Measurements from ENCODE around the gene PLCH1. TPM values are rescaled to one million over a fixed set of nuclear protein-coding genes. Genes with fewer than 3 reads are reported as not detected.

The PLCH1 gene
- total RNA-seq, 1 experiment from 2014 or later = 1.4 TPM

GRCh38 chr3:155391104-155391503 lies 353.8 kb downstream of the PLCH1 start:
- no TSS peak for BruUV-seq (replicated peaks)
- Histone ChIP-seq H4K20me1 (ENCODE audit: insufficient read depth) (no peaks in the 10 kb centered on the region), H2AFZ (no peak overlapping the region), H3F3A (ENCODE audit: insufficient read depth, low read depth) (peaks cover 15% of the 10 kb centered on the region), H3K79me2 (ENCODE audit: low read depth) (no peaks in the 10 kb centered on the region), H3K27ac (no peak overlapping the region), H3K9me2 (ENCODE audit: insufficient read depth) (no peaks in the 10 kb centered on the region), H3K4me1 (replicated peaks; ENCODE audit: insufficient read depth) (peaks cover 25% of the 10 kb centered on the region), H3K4me3 (no peak overlapping the region), H3K4me2 (peak overlapping the region; percentile 53), H3K36me3 (ENCODE audit: low read depth) (no peaks in the 10 kb centered on the region; the same call in 1 of the 2 replicates), H3K9me3 (ENCODE audit: insufficient read depth, low read depth) (no peaks in the 10 kb centered on the region), H3K27me3 (ENCODE audit: insufficient read depth, low read depth) (no peaks in the 10 kb centered on the region)
- intact Hi-C loops (cut with micrococcal nuclease; ENCODE audit: unreplicated experiment) = loop anchor here (5.0 to 10.0 kb wide), 2 partner anchors 106 to 464 kb away; partner anchors contain the start of gene SLC33A1
- ChIA-PET CTCF (no interaction called here), POLR2A (ENCODE audit: unreplicated experiment) (interaction anchor here (0.5 to 0.6 kb wide), 2 partner anchors 183 to 1039 kb away, joined by 3 to 5 read pairs; no protein-coding TSS in a partner anchor)
- no peak for TF ChIP-seq EZH2 (IDR thresholded peaks at IDR 0.05; ENCODE audit: low read depth)
- no peak for TF ChIP-seq CTCF (conservative IDR thresholded peaks at IDR 0.05)
- no peak for DNase-seq

GRCh38 chr3:155390351-155390750 lies 354.5 kb downstream of the PLCH1 start:
- CTCF ChIA-PET = no interaction called here
- TF ChIP-seq CTCF (conservative IDR thresholded peaks at IDR 0.05) = no peak
- TF ChIP-seq EZH2 (IDR thresholded peaks at IDR 0.05; ENCODE audit: low read depth) = no peak
- intact Hi-C loops (cut with micrococcal nuclease; ENCODE audit: unreplicated experiment) = loop anchor here (5.0 to 10.0 kb wide), 2 partner anchors 107 to 464 kb away; partner anchors contain the start of gene SLC33A1
- Histone ChIP-seq H3K9me2 (ENCODE audit: insufficient read depth) (no peaks in the 10 kb centered on the region), H3K9me3 (ENCODE audit: insufficient read depth, low read depth) (no peaks in the 10 kb centered on the region), H3K4me3 (no peak overlapping the region), H3K4me1 (replicated peaks; ENCODE audit: insufficient read depth) (peaks cover 25% of the 10 kb centered on the region), H3K27me3 (ENCODE audit: insufficient read depth, low read depth) (no peaks in the 10 kb centered on the region), H3K4me2 (no peak overlapping the region), H3K79me2 (ENCODE audit: low read depth) (no peaks in the 10 kb centered on the region), H3K36me3 (ENCODE audit: low read depth) (no peaks in the 10 kb centered on the region; the same call in 1 of the 2 replicates), H2AFZ (no peak overlapping the region), H4K20me1 (ENCODE audit: insufficient read depth) (no peaks in the 10 kb centered on the region), H3K27ac (no peak overlapping the region), H3F3A (ENCODE audit: insufficient read depth, low read depth) (peaks cover 15% of the 10 kb centered on the region)
- no TSS peak for BruUV-seq (replicated peaks)
- no peak for DNase-seq
- POLR2A ChIA-PET (ENCODE audit: unreplicated experiment) = interaction anchor here (0.7 kb wide), 1 partner anchor 1449 kb away, joined by 3 read pairs; no protein-coding TSS in a partner anchor

GRCh38 chr3:155388417-155388816 lies 356.5 kb downstream of the PLCH1 start:
- Histone ChIP-seq H4K20me1 (ENCODE audit: insufficient read depth) (no peaks in the 10 kb centered on the region), H3K4me3 (no peak overlapping the region), H3K9me2 (ENCODE audit: insufficient read depth) (no peaks in the 10 kb centered on the region), H3K27me3 (ENCODE audit: insufficient read depth, low read depth) (no peaks in the 10 kb centered on the region), H3K79me2 (ENCODE audit: low read depth) (no peaks in the 10 kb centered on the region), H3K36me3 (ENCODE audit: low read depth) (no peaks in the 10 kb centered on the region; the same call in 1 of the 2 replicates), H3K9me3 (ENCODE audit: insufficient read depth, low read depth) (no peaks in the 10 kb centered on the region), H2AFZ (no peak overlapping the region), H3K27ac (no peak overlapping the region), H3K4me2 (no peak overlapping the region), H3F3A (ENCODE audit: insufficient read depth, low read depth) (peaks cover 15% of the 10 kb centered on the region), H3K4me1 (replicated peaks; ENCODE audit: insufficient read depth) (peaks cover 25% of the 10 kb centered on the region)
- no peak for DNase-seq
- no peak for TF ChIP-seq EZH2 (IDR thresholded peaks at IDR 0.05; ENCODE audit: low read depth)
- no peak for TF ChIP-seq CTCF (conservative IDR thresholded peaks at IDR 0.05)
- ChIA-PET POLR2A (ENCODE audit: unreplicated experiment) (interaction anchor here (0.6 kb wide), 1 partner anchor 455 kb away, joined by 7 read pairs; no protein-coding TSS in a partner anchor), CTCF (interaction anchor here (0.6 kb wide), 1 partner anchor 609 kb away, joined by 4 read pairs; no protein-coding TSS in a partner anchor)
- BruUV-seq (replicated peaks) = no TSS peak
- intact Hi-C loops (cut with micrococcal nuclease; ENCODE audit: unreplicated experiment) = no loop called here
